ENCODE data around the gene FOXI1.

FOXI1 gene

GRCh38 chr5:170147753-170148264 is 42.1 kb downstream of the FOXI1 start:
- Histone ChIP-seq H3K27me3 (no peaks in the 10 kb centered on the region), H3K9me3 (no peaks in the 10 kb centered on the region; the same call in 1 of the 2 replicates), H3K4me3 (ENCODE audit: low read depth, low read length) (no peak overlapping the region), H3K4me1 (no peaks in the 10 kb centered on the region), H3K36me3 (no peaks in the 10 kb centered on the region)
- no peak for TF ChIP-seq CTCF (IDR thresholded peaks at IDR 0.05; ENCODE audit: low read depth, low read length)
- DNase-seq: no peak

DNA sequence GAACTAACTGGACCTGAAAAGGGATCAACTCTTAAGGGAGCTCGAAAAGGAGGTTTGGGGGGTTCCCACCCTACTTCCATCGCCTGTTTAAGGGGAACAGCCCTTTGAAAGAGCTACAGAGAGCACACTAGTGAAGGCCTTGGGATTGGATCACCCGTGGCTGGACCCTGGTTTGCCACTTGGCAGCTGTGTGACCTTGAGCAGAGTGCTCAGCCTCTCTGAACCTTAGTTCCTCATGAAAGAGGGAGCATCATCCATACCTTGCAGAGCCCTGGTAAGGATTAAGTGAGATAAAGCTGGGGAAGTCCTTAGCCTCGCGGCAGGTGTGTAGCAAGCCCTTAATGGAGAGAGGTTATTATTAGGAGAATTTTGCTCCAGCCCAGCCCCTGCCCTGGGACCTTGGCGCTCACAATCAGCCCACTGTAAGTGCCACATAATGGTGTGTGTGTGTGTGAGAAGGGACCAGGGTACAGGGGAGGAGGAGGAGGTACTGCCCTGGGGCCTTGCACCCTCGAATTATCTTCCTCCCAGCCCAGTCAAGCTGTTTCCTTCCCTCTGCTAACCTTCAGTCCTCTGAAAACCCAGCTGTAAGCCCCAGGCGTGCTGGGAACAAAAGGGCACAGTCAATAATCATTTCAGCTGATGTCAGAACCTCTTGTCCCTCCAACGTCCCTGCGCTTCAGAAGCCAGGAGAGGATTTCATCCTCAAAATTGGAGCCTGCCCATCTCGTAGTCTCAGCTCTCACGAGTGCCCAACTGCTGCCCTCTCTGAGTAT is 42.9 kb downstream of the FOXI1 start:
- H3K4me1 ChIP-seq: no peaks in the 10 kb centered on the region
- H3K36me3 ChIP-seq: no peaks in the 10 kb centered on the region
- H3K4me3 ChIP-seq (ENCODE audit: low read depth, low read length): no peak overlapping the region
- no peaks in the 10 kb centered on the region for H3K27me3 ChIP-seq
- H3K9me3 ChIP-seq: no peaks in the 10 kb centered on the region; the same call in 1 of the 2 replicates
- no peak for DNase-seq
- no peak for TF ChIP-seq CTCF (IDR thresholded peaks at IDR 0.05; ENCODE audit: low read depth, low read length)

DNA sequence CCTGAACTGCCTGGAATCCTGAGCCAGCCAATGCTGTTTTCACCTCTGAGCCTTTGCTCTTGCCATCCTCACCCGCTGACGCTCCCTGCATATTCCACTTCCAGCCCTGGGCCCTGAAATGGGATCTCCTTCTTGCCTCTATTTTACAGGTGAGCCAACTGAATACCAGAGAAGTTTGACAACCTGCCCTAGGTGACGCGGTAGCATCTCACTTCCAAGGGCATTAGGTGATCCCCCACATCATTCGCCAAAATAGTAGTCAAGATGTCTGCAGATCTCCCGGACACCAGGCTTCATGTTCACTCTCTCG is 43.5 kb downstream of the FOXI1 start:
- no peak for DNase-seq
- no peaks in the 10 kb centered on the region for H3K4me1 ChIP-seq
- H3K9me3 ChIP-seq: no peaks in the 10 kb centered on the region; the same call in 1 of the 2 replicates
- H3K27me3 ChIP-seq: no peaks in the 10 kb centered on the region
- H3K4me3 ChIP-seq (ENCODE audit: low read depth, low read length): no peak overlapping the region
- H3K36me3 ChIP-seq: no peaks in the 10 kb centered on the region
- no peak for TF ChIP-seq CTCF (IDR thresholded peaks at IDR 0.05; ENCODE audit: low read depth, low read length)

GRCh38 chr5:170150713-170151096 is 45.0 kb downstream of the FOXI1 start:
- no peaks in the 10 kb centered on the region for H3K36me3 ChIP-seq
- no peaks in the 10 kb centered on the region for H3K4me1 ChIP-seq
- TF ChIP-seq CTCF (IDR thresholded peaks at IDR 0.05; ENCODE audit: low read depth, low read length): no peak
- H3K4me3 ChIP-seq (ENCODE audit: low read depth, low read length): no peak overlapping the region
- H3K27me3 ChIP-seq: no peaks in the 10 kb centered on the region
- no peak for DNase-seq
- H3K9me3 ChIP-seq: no peaks in the 10 kb centered on the region; the same call in 1 of the 2 replicates

- Histone ChIP-seq H3K4me1 (no peaks in the 10 kb centered on the region), H3K4me3 (ENCODE audit: low read depth, low read length) (no peak overlapping the region), H3K36me3 (no peaks in the 10 kb centered on the region), H3K27me3 (no peaks in the 10 kb centered on the region), H3K9me3 (no peaks in the 10 kb centered on the region; the same call in 1 of the 2 replicates)
- DNase-seq: no peak
- no peak for TF ChIP-seq CTCF (IDR thresholded peaks at IDR 0.05; ENCODE audit: low read depth, low read length)
Observed at GRCh38 chr5:170151097-170151831, 45.6 kb downstream of the FOXI1 start.

GRCh38 chr5:170152767-170153166 is 47.1 kb downstream of the FOXI1 start:
- no peak for TF ChIP-seq CTCF (IDR thresholded peaks at IDR 0.05; ENCODE audit: low read depth, low read length)
- H3K4me3 ChIP-seq (ENCODE audit: low read depth, low read length): no peak overlapping the region
- no peaks in the 10 kb centered on the region for H3K36me3 ChIP-seq
- H3K9me3 ChIP-seq: no peaks in the 10 kb centered on the region; the same call in 1 of the 2 replicates
- no peaks in the 10 kb centered on the region for H3K4me1 ChIP-seq
- no peaks in the 10 kb centered on the region for H3K27me3 ChIP-seq
- DNase-seq: no peak
